GM18861 (cell line): ENCODE results near the gene RIPK1.
A peak's percentile ranks its signal among the peaks of the same experiment; 100 is the strongest.
"Not testable (repeated sequence)": the region's sequence is repeated elsewhere in the genome, so short reads cannot be mapped to it uniquely, and the experiment has no call there.

Experiments
- ATAC-seq: cut with Tn5 transposase; IDR thresholded peaks from one replicate; pipeline ENCODE4 v1.9.1; 2021; ENCODE audit not compliant: unreplicated experiment

RIPK1 gene

GRCh38 chr6:3068329-3069214 lies at the start of gene RIPK1:
Gene RIPK1, plus strand, starts transcription at chr6:3068494. Its CDS starts 8,330 bp downstream, at chr6:3076824.
- peak; percentile 74 for ATAC-seq

- no peak for ATAC-seq
Observed at GRCh38 chr6:3019065-3019464, 49.2 kb upstream of the RIPK1 start.

GRCh38 chr6:3019749-3020320 lies 48.5 kb upstream of the RIPK1 start:
- no peak for ATAC-seq

GRCh38 chr6:3020976-3021598 lies 47.2 kb upstream of the RIPK1 start:
- not testable (repeated sequence) for ATAC-seq

- no peak for ATAC-seq
Observed at GRCh38 chr6:3022765-3023662, 45.3 kb upstream of the RIPK1 start.

- peak; percentile 65 for ATAC-seq
Observed at GRCh38 chr6:3023663-3024483, 44.4 kb upstream of the RIPK1 start.

- peak; percentile 62 for ATAC-seq
Observed at GRCh38 chr6:3026791-3027626, 41.3 kb upstream of the RIPK1 start.

- not testable (repeated sequence) for ATAC-seq
Observed at GRCh38 chr6:3028156-3028555, 40.1 kb upstream of the RIPK1 start.

- no peak for ATAC-seq
Observed at GRCh38 chr6:3031857-3032640, 36.2 kb upstream of the RIPK1 start.

- no peak for ATAC-seq
Observed at GRCh38 chr6:3032986-3033385, 35.3 kb upstream of the RIPK1 start.

GRCh38 chr6:3033652-3034051 lies 34.6 kb upstream of the RIPK1 start:
- ATAC-seq = no peak

GRCh38 chr6:3035397-3035796 lies 32.9 kb upstream of the RIPK1 start:
- ATAC-seq = no peak

GRCh38 chr6:3036861-3037637 lies 31.2 kb upstream of the RIPK1 start:
- ATAC-seq = no peak

GRCh38 chr6:3037638-3038365 lies 30.5 kb upstream of the RIPK1 start:
- no peak for ATAC-seq

- no peak for ATAC-seq
Observed at GRCh38 chr6:3039384-3039783, 28.9 kb upstream of the RIPK1 start.

GRCh38 chr6:3041147-3041546 lies 27.1 kb upstream of the RIPK1 start:
- ATAC-seq = no peak

- no peak for ATAC-seq
Observed at GRCh38 chr6:3041606-3042005, 26.7 kb upstream of the RIPK1 start.
